A549 (cell line): ENCODE data around the gene UMOD.

Source experiments
- CEBPB ChIP-seq, 2 experiments: fragments of >200 bp in 1 of 2; sonication (Bioruptor Twin) in 1 of 2; formaldehyde crosslinking in 1 of 2; IDR thresholded peaks; 2 replicates each; pipeline ENCODE4 v1.6.1; 2012 to 2016
- CTCF ChIP-seq: fragments of >200 bp; sonication (Bioruptor Twin); formaldehyde crosslinking; IDR thresholded peaks from 3 replicates; pipeline ENCODE4 v1.5.1; 2016
- REST ChIP-seq: fragments of 200-600 bp; sonication (generic); IDR thresholded peaks from 2 replicates; pipeline ENCODE4 v1.6.1; 2016; ENCODE audit warnings: antibody characterized with exemption, mild to moderate bottlenecking, moderate library complexity

- TF ChIP-seq REST (no peak), CTCF (peak; percentile 73), CEBPB (IDR thresholded peaks at IDR 0.05) (no peak)
These were observed 52.0 kb downstream of the UMOD start for GRCh38 chr16:20300312-20301097.
